GM10266 (cell line): ENCODE measurements around the gene FAR2.
A peak's percentile ranks its signal among the peaks of the same experiment; 100 is the strongest.

ENCODE experiments used
- DNase-seq: peaks from one replicate; pipeline ENCODE4 v3.0.0; 2012; ENCODE audit errors: extremely low spot score
- TF ChIP-seq, protein P1 (sequence below): IDR thresholded peaks from 2 replicates; pipeline ENCODE4 v1.5.1; 2012; ENCODE audit warnings: mild to moderate bottlenecking, low read depth; ENCODE audit not compliant: control insufficient read depth, insufficient read depth; ENCODE audit errors: missing control alignments

Gene FAR2

DNA sequence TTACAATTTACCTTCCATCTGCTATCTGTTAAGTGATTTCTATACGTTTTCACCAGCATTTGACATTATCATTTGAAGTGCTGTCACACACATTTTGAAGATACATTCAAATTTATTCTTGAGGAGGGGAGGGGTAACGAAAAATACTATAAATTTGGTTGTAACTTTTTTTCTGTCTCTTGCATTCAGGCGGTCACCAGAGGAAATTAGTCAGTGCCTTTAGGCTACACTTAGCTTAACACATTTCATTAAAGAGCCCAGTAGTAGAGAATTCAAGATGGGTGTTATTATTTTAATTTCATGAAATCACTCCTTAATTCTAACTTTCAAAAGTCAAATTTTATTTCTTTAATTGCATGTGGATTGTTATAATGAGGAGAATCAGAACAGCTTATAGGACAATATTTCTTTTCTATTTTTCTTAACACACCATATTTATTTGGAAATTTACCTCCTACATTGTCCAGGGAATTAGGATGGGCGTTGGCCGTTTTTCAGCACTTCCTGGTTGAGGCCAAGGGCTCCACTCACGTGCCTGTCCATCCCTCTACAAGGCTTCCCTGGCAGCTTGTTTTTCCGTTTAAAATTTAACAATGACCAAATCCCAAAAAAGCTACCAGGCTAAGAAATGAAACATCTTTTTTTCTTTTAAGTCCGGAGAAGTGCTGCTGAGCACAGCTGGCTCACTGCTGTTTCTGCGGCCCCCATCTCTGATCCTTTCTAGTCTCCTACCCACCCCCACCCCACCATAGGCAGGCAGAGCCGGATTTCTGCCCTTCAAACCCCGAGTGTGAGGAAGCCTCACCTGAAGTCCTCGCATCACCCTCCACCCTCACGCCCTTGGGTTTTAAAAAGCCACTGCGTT is 1.1 kb upstream of the FAR2 start:
- TF ChIP-seq, protein P1, sequence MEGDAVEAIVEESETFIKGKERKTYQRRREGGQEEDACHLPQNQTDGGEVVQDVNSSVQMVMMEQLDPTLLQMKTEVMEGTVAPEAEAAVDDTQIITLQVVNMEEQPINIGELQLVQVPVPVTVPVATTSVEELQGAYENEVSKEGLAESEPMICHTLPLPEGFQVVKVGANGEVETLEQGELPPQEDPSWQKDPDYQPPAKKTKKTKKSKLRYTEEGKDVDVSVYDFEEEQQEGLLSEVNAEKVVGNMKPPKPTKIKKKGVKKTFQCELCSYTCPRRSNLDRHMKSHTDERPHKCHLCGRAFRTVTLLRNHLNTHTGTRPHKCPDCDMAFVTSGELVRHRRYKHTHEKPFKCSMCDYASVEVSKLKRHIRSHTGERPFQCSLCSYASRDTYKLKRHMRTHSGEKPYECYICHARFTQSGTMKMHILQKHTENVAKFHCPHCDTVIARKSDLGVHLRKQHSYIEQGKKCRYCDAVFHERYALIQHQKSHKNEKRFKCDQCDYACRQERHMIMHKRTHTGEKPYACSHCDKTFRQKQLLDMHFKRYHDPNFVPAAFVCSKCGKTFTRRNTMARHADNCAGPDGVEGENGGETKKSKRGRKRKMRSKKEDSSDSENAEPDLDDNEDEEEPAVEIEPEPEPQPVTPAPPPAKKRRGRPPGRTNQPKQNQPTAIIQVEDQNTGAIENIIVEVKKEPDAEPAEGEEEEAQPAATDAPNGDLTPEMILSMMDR, result no peak
- no peak for DNase-seq

DNA sequence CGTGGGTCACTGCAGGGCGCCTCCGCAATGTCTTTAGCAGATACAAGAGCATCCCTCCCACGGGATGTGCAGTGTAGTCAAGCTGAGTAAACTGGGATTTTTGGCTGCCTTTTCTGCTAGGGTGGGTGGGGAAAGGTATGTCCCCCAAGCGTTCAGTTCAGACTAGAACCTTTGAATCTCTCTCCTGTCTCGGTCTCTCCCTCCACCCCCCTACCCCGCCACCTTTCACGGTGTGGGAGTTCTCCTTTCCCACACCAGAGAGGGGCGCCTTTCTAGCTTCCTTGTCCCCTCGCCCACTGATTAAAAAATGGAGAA is 525 bp upstream of the FAR2 start:
- peak; percentile 56 for DNase-seq
- TF ChIP-seq, protein P1, result no peak

DNA sequence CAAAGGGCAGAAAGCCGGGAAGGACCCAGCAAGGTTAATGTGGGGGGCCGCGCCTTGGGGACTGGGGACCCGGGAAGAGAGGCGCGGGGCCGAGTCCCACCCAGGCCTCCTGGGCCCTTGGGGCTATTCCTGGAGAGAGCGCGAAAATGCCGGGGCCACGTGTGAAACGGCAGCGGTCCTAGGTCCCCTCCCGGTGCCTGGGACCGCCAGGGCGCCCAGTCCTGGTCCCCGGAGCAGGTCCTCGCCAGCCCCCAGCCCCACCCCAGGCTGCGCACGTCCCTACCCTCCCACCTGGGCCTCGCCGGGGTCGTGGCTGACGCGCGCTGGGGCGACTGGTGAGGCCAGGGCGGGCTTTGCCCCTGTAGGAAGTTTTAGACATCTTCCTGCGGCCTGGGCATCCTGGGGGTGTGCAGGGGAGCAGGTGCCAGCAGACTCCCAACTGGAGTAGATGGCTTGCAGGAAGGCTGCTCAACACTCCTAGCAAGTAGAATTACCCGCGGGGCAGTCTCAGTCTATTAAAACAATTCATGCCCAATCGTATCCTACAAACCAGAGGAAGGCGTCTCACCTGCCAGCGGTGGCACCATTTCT is 708 bp downstream of the FAR2 start:
- TF ChIP-seq, protein P1, result no peak
- DNase-seq, result peak; percentile 32

DNA sequence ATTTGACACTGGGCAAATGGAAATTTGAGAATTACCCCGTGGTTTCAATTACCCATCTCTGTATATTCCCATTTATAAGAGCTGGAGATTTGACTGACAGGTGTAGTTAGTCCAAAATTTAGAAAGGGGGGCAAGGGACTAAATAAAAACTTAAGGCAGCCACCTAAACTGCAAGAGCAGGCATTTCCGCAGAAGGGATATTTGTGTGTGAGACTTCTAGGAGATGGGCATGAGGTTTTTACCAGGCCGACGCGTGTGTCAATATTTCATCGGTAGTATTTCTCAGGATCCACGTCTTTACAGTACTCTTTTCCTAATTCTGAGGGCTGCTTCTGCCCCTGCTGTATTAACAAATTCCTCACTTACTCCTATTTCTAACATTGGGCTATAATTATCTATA is 1.4 kb downstream of the FAR2 start:
- DNase-seq, result no peak
- TF ChIP-seq, protein P1, result no peak

DNA sequence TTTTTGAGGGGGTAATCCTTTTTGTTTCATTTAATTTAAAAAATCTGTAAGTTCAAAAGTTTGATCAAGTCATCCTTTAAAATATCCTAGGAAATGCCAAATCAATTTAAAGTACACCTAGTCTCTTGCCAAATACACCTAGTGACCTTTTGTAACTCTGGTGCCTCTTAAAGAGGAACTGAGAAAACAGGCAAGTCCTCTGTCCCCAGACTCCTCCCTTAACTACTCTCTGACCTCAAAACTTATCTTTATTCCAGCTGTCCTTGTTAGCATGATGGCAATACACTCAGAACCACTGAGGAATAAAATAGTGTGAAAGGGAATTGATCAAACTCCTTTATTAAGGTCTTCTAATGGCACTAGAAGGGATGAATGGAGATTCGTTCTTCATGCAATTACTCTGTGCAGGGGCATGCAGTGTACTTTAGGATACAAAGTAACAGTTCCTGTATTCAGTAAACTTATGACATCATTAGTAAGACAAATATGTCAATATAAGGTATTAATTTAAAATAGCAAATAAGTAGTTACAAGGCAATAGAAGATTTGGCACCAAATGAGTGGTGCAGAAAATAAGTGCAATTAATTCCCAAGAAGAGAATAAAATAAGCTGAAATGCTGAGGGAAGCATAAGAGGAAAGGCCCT is 3.3 kb downstream of the FAR2 start:
- TF ChIP-seq, protein P1, result no peak
- DNase-seq, result peak; percentile 68

DNA sequence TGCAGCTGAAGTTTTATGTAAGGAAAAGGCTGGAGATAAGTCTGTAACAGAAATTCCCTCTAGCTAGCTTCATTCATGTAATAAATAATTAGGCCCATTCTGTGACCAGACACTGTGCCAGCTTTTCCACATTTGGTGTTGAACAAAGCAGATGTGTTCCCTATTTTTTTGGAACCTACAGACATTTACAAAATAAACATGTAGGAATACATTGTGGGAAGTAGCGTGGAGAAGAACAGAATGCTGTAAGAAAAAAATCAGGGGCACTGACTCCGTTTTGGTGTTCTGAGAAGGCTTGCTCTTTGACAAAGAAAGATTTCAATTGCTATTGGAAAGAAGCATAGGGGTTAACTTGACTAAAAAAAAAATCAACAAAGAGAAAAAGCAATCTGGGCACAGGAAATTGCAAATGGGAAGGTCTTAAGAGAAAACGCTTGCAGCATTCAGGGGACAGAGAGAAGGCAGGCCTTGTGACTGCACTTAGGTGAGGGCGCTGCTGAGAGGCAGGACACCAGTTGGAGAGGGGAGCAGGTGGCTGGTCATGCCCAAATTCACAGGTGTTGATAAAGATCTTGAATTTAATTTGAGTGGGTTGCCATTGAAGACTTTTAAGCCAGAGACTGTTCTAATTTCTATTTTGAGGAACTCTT is 4.0 kb downstream of the FAR2 start:
- TF ChIP-seq, protein P1, result no peak
- DNase-seq, result no peak
